ENCODE measurements around the gene GLS.
"Not testable (repeated sequence)": the region's sequence is repeated elsewhere in the genome, so short reads cannot be mapped to it uniquely, and the experiment has no call there.

The GLS gene

GRCh38 chr2:190933361-190933760 lies 52.7 kb downstream of the GLS start:
- no peak for DNase-seq (ENCODE audit: low spot score)

GRCh38 chr2:190935054-190935453 lies 54.4 kb downstream of the GLS start:
- DNase-seq (ENCODE audit: low spot score), result no peak

- DNase-seq (ENCODE audit: low spot score), result no peak
Measured at GRCh38 chr2:190938771-190939335, 58.2 kb downstream of the GLS start.

DNA sequence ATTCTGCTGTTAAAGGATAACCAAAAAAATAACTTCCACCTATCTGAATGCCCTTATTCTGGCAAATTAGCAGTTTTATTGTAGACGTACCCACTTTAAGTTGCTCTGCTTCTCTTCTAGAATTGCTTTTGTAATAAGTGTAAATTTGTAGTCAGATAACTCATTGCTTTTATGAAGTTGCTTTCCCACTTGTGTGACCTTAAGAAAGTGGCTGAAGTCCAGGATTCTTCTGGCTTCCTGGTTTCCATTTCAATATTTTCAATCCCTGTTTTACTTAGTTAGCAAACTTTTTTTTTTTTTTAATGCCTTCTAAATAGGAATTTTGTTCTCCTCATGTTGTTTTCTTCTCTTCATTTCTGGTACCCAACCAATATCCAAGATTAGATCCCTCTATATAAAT lies 59.8 kb downstream of the GLS start:
- DNase-seq (ENCODE audit: low spot score), result no peak

- no peak for DNase-seq (ENCODE audit: low spot score)
Measured at GRCh38 chr2:190941571-190941970, 61.0 kb downstream of the GLS start.

GRCh38 chr2:190942697-190943096 lies 62.1 kb downstream of the GLS start:
- no peak for DNase-seq (ENCODE audit: low spot score)

GRCh38 chr2:190943706-190944105 lies 63.1 kb downstream of the GLS start:
- no peak for DNase-seq (ENCODE audit: low spot score)

- no peak for DNase-seq (ENCODE audit: low spot score)
Measured at GRCh38 chr2:190947141-190947540, 66.5 kb downstream of the GLS start.

DNA sequence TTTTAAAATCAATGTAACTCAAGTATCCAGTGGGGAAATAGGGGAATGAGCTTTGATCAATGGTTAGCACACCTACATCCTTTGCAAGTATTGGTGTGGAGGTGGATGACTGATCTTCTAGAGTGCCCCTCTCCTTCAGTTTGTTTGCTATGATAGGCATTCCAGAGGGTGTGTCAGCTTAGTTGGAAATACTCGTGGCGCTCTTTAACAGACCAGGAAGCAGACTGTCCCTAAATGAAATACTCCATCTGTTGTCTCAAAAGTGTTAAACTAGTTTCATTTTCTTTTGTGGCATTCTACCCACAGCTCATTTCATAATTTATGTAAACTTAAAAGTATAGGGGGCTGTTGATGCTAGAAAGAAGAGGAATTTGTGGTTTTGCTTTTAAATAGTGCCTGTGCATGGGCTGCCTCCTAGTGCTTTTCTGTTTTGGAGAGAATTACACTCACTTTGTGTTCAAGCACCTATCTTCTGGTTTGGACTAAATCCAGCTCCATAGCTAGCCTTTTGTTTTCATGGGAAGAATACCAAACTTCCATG lies 67.2 kb downstream of the GLS start:
- DNase-seq (ENCODE audit: low spot score), result no peak

GRCh38 chr2:190948671-190949070 lies 68.0 kb downstream of the GLS start:
- DNase-seq (ENCODE audit: low spot score), result no peak

DNA sequence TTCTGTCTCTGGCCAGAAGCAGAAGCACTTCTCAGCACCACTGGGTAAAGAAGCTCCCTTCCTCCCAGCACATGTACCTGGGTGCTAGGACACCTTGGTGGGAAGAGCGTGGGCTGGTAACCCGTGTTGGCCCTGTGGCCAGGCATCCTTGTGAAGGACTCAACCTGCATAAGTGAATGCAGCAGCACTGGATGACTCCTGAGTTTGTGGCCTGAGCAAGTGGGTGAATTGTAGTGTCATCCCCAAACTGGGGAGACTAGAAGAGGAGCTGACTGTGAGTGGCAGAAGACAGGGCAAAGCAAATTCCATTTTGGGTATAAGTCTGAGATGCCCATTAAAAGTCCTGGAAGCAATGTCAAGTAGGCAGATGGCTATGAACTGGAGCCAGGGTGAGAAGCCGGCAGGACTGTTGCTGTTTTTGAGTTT lies 70.0 kb downstream of the GLS start:
- DNase-seq (ENCODE audit: low spot score), result no peak

DNA sequence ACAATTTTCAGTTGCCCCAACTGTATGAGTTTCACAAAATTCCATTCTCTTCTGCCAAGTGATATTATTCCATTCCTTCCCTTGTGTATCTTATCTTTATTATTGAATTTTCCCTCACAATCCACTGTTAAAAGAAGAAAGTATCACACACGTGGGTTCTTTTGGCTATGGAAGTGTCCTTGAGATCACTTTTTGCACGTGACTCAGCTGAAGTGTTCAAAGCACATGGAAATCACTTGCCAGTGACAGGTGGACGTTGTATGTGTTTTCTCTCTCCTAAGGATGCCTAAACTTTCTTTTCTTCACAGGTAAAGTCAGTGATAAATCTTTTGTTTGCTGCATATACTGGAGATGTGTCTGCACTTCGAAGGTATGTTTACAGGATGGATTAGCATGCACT lies 72.6 kb downstream of the GLS start:
- DNase-seq (ENCODE audit: low spot score), result no peak

DNA sequence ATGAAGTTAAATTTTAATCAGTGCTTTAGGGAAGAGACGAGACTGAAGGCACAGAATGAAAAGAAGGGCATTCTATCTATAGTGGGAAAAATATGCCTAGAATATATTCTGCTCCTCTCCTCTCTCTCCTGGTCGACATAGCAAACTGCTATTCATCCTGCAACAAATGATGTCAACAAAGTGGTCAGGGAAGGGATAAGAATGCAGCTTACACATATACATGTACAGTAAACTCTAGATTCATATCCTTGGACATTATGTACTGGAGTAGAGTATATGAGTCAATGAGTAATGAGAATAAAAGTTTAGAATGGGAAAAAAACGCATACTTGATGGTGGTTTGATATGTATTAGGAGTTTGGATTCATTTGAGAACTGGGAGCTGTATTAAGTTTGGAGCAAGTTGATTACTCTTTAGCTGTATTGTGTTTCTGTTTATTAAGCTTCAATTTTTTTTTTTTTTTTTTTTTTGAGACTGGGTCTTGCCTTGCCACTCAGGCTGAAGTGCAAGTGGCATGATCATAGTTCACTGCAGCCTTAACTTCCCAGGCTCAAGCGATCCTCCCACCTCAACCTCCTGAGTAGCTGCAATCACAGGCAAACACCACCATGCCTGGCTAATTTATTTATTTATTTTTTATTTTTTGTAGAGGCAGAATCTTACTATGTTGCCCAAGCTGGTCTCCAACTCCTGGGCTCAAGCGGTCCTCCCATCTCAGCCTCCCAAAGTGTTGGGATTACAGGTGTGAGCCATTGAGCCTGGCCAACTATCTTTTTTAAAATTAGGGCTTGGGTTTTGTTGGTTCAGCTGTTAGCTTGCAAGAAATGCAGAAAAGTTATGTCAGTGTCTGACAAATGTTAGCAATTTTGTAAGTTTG lies 79.5 kb downstream of the GLS start:
- no peak for DNase-seq (ENCODE audit: low spot score)

GRCh38 chr2:190961117-190961516 lies 80.5 kb downstream of the GLS start:
- DNase-seq (ENCODE audit: low spot score), result not testable (repeated sequence)

DNA sequence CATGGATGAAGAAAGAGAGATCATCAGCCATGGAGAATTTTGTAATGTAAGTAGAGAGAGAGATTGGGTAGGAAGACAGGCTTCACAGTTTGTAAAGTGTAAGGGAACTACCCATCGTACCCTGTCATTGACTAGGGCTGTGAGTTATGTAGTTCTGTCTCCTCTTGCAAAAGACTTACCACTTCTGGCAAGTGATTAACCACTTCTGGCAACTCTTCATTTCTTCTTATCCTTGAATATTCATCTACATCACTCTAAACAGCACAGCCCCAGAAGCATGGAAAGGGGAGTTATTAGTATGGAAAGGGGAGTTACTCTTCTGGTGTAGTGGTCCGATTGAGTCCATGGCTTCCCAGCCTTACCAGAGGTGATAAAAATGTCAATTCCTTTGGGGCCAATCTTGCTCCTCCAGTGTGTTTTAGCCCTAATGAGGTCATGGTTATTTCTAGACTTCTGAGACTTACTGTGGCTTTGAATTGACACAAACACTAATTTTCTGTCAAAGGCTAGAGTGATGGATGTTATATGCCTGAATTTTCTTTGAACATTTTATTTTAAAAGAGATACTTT lies 81.4 kb downstream of the GLS start:
- DNase-seq (ENCODE audit: low spot score), result no peak

DNA sequence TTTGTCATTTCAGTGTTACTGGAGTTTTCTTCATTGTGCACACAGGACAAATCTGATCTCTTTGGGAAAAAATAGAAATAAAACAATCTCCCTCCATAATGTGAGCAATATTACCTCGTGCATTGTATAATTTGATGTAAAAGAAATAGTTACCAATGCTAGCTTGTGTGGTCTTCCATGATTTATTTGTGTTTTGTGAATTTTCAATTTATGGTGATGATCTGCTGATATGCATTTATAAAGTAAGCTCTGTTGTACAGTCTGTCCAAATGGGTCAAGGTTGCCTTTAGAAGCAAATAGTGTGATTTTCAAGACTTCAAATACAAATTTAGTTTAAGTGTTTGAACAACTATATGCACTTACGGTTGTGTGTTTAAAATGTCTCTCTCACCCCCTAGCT lies 82.5 kb downstream of the GLS start:
- DNase-seq (ENCODE audit: low spot score), result no peak

- no peak for DNase-seq (ENCODE audit: low spot score)
Measured at GRCh38 chr2:190964170-190964795, 83.7 kb downstream of the GLS start.

DNA sequence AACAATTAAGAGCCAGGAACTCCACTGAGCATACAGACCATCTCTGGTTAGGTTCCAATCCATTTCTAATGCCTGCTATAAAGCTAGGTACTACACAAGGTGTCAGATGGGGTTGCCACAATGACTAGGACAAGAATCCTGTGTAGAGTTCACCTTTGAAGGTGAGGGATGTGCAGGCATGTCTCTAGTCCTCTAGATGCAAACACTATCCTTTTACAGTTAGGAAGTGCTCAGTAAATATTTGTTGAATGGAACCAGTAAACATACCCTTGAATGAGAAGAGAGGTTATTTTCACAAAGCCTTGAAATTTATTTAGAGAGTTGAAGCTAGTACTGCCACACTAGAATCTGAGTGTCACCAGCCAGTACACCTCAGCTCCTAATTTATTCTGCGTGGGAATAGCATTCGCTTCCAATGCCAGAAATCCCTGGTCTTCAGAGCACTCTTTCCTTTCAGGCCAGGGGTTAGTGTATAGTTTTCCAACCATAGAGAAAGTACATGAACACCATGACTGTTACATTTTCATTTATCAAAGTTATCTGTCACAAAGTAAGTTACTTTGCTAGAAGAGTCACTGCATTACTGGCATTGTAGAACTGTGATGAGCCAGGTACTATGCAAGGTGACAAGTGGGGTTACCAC lies 85.1 kb downstream of the GLS start:
- DNase-seq (ENCODE audit: low spot score), result no peak

GRCh38 chr2:190968522-190968921 lies 87.9 kb downstream of the GLS start:
- no peak for DNase-seq (ENCODE audit: low spot score)

DNA sequence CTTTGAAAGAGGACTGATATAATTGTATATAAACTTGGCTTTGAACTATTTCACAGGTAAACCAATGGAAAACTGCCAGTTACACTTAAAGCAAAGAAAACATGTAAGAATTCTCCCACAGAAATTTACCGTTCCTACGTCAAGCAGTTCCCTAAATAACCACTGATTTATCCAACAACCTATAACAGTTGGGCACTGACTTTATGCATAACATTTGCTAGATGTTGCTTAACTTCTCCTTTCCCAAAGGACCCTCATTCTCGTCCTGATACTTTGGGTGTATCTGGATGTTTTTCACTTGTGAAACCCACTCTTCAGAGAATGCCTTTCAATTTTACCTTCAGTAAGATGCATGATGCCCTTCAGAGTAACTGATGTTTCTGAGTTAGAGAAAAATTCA lies 89.5 kb downstream of the GLS start:
- no peak for DNase-seq (ENCODE audit: low spot score)

GRCh38 chr2:190970873-190971506 lies 90.4 kb downstream of the GLS start:
- no peak for DNase-seq (ENCODE audit: low spot score)

- no peak for DNase-seq (ENCODE audit: low spot score)
Measured at GRCh38 chr2:190972213-190972612, 91.6 kb downstream of the GLS start.

All from RKO (cell line).